ENCODE data around the gene TOM1L2.

TOM1L2 gene

GRCh38 chr17:17820046-17820445 is 152.2 kb downstream of the TOM1L2 start:
- TF ChIP-seq CTCF (IDR thresholded peaks at IDR 0.05): no peak

- TF ChIP-seq CTCF (IDR thresholded peaks at IDR 0.05): no peak
These were observed 152.6 kb downstream of the TOM1L2 start for GRCh38 chr17:17819561-17819995.

- TF ChIP-seq CTCF (IDR thresholded peaks at IDR 0.05): no peak
These were observed 153.1 kb downstream of the TOM1L2 start for GRCh38 chr17:17819111-17819510.

- TF ChIP-seq CTCF (IDR thresholded peaks at IDR 0.05): no peak
These were observed 154.1 kb downstream of the TOM1L2 start for GRCh38 chr17:17818088-17818526.

GRCh38 chr17:17817552-17817947 is 154.7 kb downstream of the TOM1L2 start:
- no peak for TF ChIP-seq CTCF (IDR thresholded peaks at IDR 0.05)

GRCh38 chr17:17816831-17817551 is 155.2 kb downstream of the TOM1L2 start:
- no peak for TF ChIP-seq CTCF (IDR thresholded peaks at IDR 0.05)

GRCh38 chr17:17816240-17816814 is 155.9 kb downstream of the TOM1L2 start:
- TF ChIP-seq CTCF (IDR thresholded peaks at IDR 0.05): no peak

Measured in LNCAP (cell line).